H1 (cell line): ENCODE results near the gene DOCK11. TPM values are rescaled to one million over a fixed set of nuclear protein-coding genes. Genes with fewer than 3 reads are reported as not detected.

Experiments
- CEBPB ChIP-seq: IDR thresholded peaks from 2 replicates; pipeline ENCODE4 v1.6.1; 2012; ENCODE audit warnings: low read depth, low read length
- CHD1 ChIP-seq: IDR thresholded peaks from 2 replicates; pipeline ENCODE4 v1.6.1; 2012; ENCODE audit warnings: low read depth, low read length, improper control_type of control experiment
- CREB1 ChIP-seq: IDR thresholded peaks from 2 replicates; pipeline ENCODE4 v1.6.1; 2012; ENCODE audit warnings: inconsistent platforms
- EGR1 ChIP-seq: IDR thresholded peaks from 2 replicates; pipeline ENCODE4 v1.6.1; 2011; ENCODE audit warnings: low read depth, low read length, borderline replicate concordance
- GABPA ChIP-seq: IDR thresholded peaks from 2 replicates; pipeline ENCODE4 v1.6.1; 2011; ENCODE audit warnings: mild to moderate bottlenecking, low read length, moderate library complexity, borderline replicate concordance; ENCODE audit not compliant: insufficient read depth
- POLR2AphosphoS5 ChIP-seq: IDR thresholded peaks from 2 replicates; pipeline ENCODE4 v1.6.1; 2011; ENCODE audit warnings: low read depth, low read length
- RFX5 ChIP-seq: IDR thresholded peaks from 2 replicates; pipeline ENCODE4 v1.6.1; 2011; ENCODE audit warnings: low read depth, low read length, improper control_type of control experiment, borderline replicate concordance
- polyA plus RNA-seq, 7 experiments: library from polyadenylated mRNA; depleted of rRNA in 3 of 7; stranded (reverse) in 5 of 7; unstranded in 2 of 7; fragments of >200 nt in 5 of 7; fragments of 200-250 nt in 2 of 7; gene quantifications; 1 replicate in 5 of 7; 2 replicates in 1 of 7; 4 replicates in 1 of 7; pipeline versions ENCODE4 v1.2.1 to v1.2.3, GENCODE V29; 2011 to 2013; ENCODE audit warnings: missing spikeins in 2 of 7, mixed read lengths in 2 of 7
- total RNA-seq: library from RNA; stranded (reverse); fragmentation: NEBNext Ultra II Directional; extraction: Animal tissue kit (Norgen Biotek cat#: 25700); gene quantifications from 2 replicates; pipeline ENCODE4 v1.2.1, GENCODE V29; 2021
- TF ChIP-seq, protein P1 (sequence below): fragments of 300-600 bp; sonication (generic); IDR thresholded peaks from 2 replicates; pipeline ENCODE4 v1.7.1; 2012; ENCODE audit warnings: low read length, moderate library complexity, mild to moderate bottlenecking, inconsistent platforms; ENCODE audit not compliant: insufficient replicate concordance

DOCK11 gene
- total and polyA plus RNA-seq, 2 of the 8 experiments (the other 6 are each of a cell fraction or from before 2014, with no cell fraction given), result 4.9 to 12.0 TPM

DNA sequence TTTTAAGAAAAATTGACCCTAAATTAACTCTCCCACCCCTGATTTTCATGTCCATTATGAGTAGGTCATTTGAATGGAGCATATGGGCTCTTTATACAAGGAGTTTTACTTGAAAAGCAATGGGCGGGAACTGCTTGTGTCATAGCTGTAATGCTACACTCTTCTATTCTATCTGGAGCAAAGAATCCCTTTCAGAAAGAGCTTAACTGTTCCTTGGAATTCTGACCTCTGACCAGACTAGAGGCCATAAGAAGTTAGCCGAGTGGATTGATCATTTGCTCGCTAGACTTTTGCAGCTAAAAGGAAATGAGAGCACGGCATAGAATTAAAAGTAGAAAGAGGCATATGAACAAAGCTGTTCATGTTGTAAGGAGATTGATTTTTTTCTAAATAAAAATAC is 79.1 kb downstream of the DOCK11 start (continued):
- TF ChIP-seq, protein P1, sequence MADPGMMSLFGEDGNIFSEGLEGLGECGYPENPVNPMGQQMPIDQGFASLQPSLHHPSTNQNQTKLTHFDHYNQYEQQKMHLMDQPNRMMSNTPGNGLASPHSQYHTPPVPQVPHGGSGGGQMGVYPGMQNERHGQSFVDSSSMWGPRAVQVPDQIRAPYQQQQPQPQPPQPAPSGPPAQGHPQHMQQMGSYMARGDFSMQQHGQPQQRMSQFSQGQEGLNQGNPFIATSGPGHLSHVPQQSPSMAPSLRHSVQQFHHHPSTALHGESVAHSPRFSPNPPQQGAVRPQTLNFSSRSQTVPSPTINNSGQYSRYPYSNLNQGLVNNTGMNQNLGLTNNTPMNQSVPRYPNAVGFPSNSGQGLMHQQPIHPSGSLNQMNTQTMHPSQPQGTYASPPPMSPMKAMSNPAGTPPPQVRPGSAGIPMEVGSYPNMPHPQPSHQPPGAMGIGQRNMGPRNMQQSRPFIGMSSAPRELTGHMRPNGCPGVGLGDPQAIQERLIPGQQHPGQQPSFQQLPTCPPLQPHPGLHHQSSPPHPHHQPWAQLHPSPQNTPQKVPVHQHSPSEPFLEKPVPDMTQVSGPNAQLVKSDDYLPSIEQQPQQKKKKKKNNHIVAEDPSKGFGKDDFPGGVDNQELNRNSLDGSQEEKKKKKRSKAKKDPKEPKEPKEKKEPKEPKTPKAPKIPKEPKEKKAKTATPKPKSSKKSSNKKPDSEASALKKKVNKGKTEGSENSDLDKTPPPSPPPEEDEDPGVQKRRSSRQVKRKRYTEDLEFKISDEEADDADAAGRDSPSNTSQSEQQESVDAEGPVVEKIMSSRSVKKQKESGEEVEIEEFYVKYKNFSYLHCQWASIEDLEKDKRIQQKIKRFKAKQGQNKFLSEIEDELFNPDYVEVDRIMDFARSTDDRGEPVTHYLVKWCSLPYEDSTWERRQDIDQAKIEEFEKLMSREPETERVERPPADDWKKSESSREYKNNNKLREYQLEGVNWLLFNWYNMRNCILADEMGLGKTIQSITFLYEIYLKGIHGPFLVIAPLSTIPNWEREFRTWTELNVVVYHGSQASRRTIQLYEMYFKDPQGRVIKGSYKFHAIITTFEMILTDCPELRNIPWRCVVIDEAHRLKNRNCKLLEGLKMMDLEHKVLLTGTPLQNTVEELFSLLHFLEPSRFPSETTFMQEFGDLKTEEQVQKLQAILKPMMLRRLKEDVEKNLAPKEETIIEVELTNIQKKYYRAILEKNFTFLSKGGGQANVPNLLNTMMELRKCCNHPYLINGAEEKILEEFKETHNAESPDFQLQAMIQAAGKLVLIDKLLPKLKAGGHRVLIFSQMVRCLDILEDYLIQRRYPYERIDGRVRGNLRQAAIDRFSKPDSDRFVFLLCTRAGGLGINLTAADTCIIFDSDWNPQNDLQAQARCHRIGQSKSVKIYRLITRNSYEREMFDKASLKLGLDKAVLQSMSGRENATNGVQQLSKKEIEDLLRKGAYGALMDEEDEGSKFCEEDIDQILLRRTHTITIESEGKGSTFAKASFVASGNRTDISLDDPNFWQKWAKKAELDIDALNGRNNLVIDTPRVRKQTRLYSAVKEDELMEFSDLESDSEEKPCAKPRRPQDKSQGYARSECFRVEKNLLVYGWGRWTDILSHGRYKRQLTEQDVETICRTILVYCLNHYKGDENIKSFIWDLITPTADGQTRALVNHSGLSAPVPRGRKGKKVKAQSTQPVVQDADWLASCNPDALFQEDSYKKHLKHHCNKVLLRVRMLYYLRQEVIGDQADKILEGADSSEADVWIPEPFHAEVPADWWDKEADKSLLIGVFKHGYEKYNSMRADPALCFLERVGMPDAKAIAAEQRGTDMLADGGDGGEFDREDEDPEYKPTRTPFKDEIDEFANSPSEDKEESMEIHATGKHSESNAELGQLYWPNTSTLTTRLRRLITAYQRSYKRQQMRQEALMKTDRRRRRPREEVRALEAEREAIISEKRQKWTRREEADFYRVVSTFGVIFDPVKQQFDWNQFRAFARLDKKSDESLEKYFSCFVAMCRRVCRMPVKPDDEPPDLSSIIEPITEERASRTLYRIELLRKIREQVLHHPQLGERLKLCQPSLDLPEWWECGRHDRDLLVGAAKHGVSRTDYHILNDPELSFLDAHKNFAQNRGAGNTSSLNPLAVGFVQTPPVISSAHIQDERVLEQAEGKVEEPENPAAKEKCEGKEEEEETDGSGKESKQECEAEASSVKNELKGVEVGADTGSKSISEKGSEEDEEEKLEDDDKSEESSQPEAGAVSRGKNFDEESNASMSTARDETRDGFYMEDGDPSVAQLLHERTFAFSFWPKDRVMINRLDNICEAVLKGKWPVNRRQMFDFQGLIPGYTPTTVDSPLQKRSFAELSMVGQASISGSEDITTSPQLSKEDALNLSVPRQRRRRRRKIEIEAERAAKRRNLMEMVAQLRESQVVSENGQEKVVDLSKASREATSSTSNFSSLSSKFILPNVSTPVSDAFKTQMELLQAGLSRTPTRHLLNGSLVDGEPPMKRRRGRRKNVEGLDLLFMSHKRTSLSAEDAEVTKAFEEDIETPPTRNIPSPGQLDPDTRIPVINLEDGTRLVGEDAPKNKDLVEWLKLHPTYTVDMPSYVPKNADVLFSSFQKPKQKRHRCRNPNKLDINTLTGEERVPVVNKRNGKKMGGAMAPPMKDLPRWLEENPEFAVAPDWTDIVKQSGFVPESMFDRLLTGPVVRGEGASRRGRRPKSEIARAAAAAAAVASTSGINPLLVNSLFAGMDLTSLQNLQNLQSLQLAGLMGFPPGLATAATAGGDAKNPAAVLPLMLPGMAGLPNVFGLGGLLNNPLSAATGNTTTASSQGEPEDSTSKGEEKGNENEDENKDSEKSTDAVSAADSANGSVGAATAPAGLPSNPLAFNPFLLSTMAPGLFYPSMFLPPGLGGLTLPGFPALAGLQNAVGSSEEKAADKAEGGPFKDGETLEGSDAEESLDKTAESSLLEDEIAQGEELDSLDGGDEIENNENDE, result no peak
- TF ChIP-seq EGR1 (no peak), CREB1 (no peak), RFX5 (no peak), CEBPB (no peak), POLR2AphosphoS5 (no peak), CHD1 (no peak), GABPA (no peak)
